NCI-H146 treated with DMSO at 0.1 percent for 48 hours (cell line): ENCODE data around the gene CMC4.

ENCODE experiments used
- DNase-seq: peaks from one replicate; lab custom pipeline; 2025; ENCODE audit not compliant: unreplicated experiment; lab: John Stamatoyannopoulos, UW

CMC4 gene

GRCh38 chrX:155070975-155071693 lies at the start of gene CMC4, which contains the start of the genes BRCC3 and MTCP1:
Gene CMC4 (minus strand): TSS chrX:155071136. CDS start chrX:155064023, 7,113 bp downstream.
Gene BRCC3 (plus strand): TSS chrX:155071508. CDS start chrX:155071528, 20 bp downstream.
Gene MTCP1 (minus strand): TSS chrX:155071136. CDS start chrX:155066010, 5,126 bp downstream.
- DNase-seq = peak; percentile 73

GRCh38 chrX:155115174-155115819 lies 44.4 kb upstream of the CMC4 start:
- DNase-seq = no peak

- DNase-seq = no peak
Observed at GRCh38 chrX:155113097-155113496, 42.2 kb upstream of the CMC4 start.

GRCh38 chrX:155112171-155112570 lies 41.2 kb upstream of the CMC4 start:
- no peak for DNase-seq

- DNase-seq = no peak
Observed at GRCh38 chrX:155108427-155108826, 37.5 kb upstream of the CMC4 start.

GRCh38 chrX:155105919-155106318 lies 35.0 kb upstream of the CMC4 start:
- DNase-seq = no peak

GRCh38 chrX:155094468-155095061 lies 23.6 kb upstream of the CMC4 start:
- DNase-seq = no peak

- no peak for DNase-seq
Observed at GRCh38 chrX:155086961-155087735, 16.2 kb upstream of the CMC4 start.

GRCh38 chrX:155086202-155086840 lies 15.4 kb upstream of the CMC4 start:
- DNase-seq = no peak

- DNase-seq = no peak
Observed at GRCh38 chrX:155071694-155072280, 851 bp upstream of the CMC4 start.

GRCh38 chrX:155070663-155070974 lies 317 bp downstream of the CMC4 start:
- no peak for DNase-seq

- DNase-seq = no peak
Observed at GRCh38 chrX:155070038-155070437, 898 bp downstream of the CMC4 start.

- no peak for DNase-seq
Observed at GRCh38 chrX:155069414-155069813, 1.5 kb downstream of the CMC4 start.

GRCh38 chrX:155068165-155068564 lies 2.8 kb downstream of the CMC4 start:
- DNase-seq = no peak

- no peak for DNase-seq
Observed at GRCh38 chrX:155065035-155065734, 5.8 kb downstream of the CMC4 start.

GRCh38 chrX:155061760-155062159 lies 9.2 kb downstream of the CMC4 start:
- no peak for DNase-seq

- no peak for DNase-seq
Observed at GRCh38 chrX:155056877-155057792, 13.8 kb downstream of the CMC4 start.

GRCh38 chrX:155056471-155056870 lies 14.5 kb downstream of the CMC4 start:
- DNase-seq = no peak

- no peak for DNase-seq
Observed at GRCh38 chrX:155055494-155055893, 15.4 kb downstream of the CMC4 start.
